Gastrocnemius medialis (tissue), 4 donors: ENCODE data around the gene COL10A1. TPM values are rescaled to one million over a fixed set of nuclear protein-coding genes. Genes with fewer than 3 reads are reported as not detected.

Experiments
- ATAC-seq, 2 donors: fragments of 150-250 bp; one replicate each; pipeline ENCODE4 v1.9.1; 2016
- DNase-seq, 2 donors: peaks; one replicate each; pipeline ENCODE4 v3.0.0-alpha.2; 2019
- H3K27ac ChIP-seq, 4 donors: fragments of 200-600 bp; sonication (generic); 1 replicate in 1 of 4; 2 replicates in 3 of 4; pipeline ENCODE4 v1.5.1; 2016 to 2018; ENCODE audit warnings: mild to moderate bottlenecking in 2 of 4, moderate library complexity in 1 of 4
- H3K27me3 ChIP-seq, 3 donors: fragments of 200-600 bp; sonication (generic) in 2 of 3; 1 replicate in 1 of 3; 2 replicates in 2 of 3; pipeline versions ENCODE4 v1.5.1 to v1.6.0; 2016 to 2019; ENCODE audit warnings: mild to moderate bottlenecking in 1 of 3, moderate library complexity in 1 of 3
- H3K36me3 ChIP-seq, 2 donors: fragments of 200-600 bp; sonication (generic) in 1 of 2; one replicate each; pipeline ENCODE4 v1.5.1; 2017 to 2018
- H3K4me1 ChIP-seq, 2 donors: fragments of 200-600 bp; sonication (generic) in 1 of 2; one replicate each; pipeline ENCODE4 v1.5.1; 2016 to 2017; ENCODE audit warnings: mild to moderate bottlenecking in 2 of 2
- H3K4me3 ChIP-seq, 4 donors: fragments of 200-600 bp; sonication (generic) in 3 of 4; 1 replicate in 1 of 4; 2 replicates in 3 of 4; pipeline ENCODE4 v1.5.1; 2016 to 2019; ENCODE audit warnings: mild to moderate bottlenecking in 2 of 4
- H3K9me3 ChIP-seq, 3 donors: fragments of 200-600 bp; sonication (generic) in 2 of 3; 1 replicate in 1 of 3; 2 replicates in 2 of 3; pipeline ENCODE4 v1.5.1; 2016 to 2019
- CTCF ChIP-seq, 5 experiments: fragments of 450-650 bp in 3 of 5; fragments of 200-600 bp in 2 of 5; sonication (generic) in 2 of 5; IDR thresholded peaks in 4 of 5; conservative IDR thresholded peaks in 1 of 5; 1 replicate in 4 of 5; 2 replicates in 1 of 5; pipeline ENCODE4 v1.5.1; 2016 to 2019; ENCODE audit warnings: antibody characterized with exemption in 5 of 5, mild to moderate bottlenecking in 3 of 5, moderate library complexity in 3 of 5
- POLR2A ChIP-seq, 2 donors: fragments of 450-650 bp; IDR thresholded peaks; one replicate each; pipeline ENCODE4 v1.6.1; 2017; ENCODE audit warnings: antibody characterized with exemption in 2 of 2, mild to moderate bottlenecking in 2 of 2, moderate library complexity in 2 of 2
- in situ Hi-C, 4 donors: fragments of 200-750 bp; cut with MboI; loops; one replicate each; pipeline versions ENCODE4 v1.15.0 to v1.8.0; 2017; ENCODE audit warnings: low sequenced_read_pairs in 4 of 4
- intact Hi-C: fragments of 100-400 bp; cut with DNase I; formaldehyde crosslinking; loops from one replicate; pipeline ENCODE4 v1.15.1; 2023; ENCODE audit warnings: low total_unique reads
- total RNA-seq, 4 donors: library from RNA; depleted of rRNA; stranded (reverse); fragments of >200 nt; gene quantifications; one replicate each; pipeline versions ENCODE4 v1.1.0 to v1.2.3, GENCODE V29; 2016

Gene COL10A1
- not detected for total RNA-seq

- Histone ChIP-seq H3K4me1 (no peaks in the 10 kb centered on the region), H3K9me3 (no peaks in the 10 kb centered on the region), H3K27me3 (no peaks in the 10 kb centered on the region), H3K36me3 (no peaks in the 10 kb centered on the region), H3K27ac (no peak within 1 kb of the TSS), H3K4me3 (no peak within 1 kb of the TSS)
- in situ Hi-C loops (no loop called here), intact Hi-C loops (no loop called here)
- ATAC-seq (no peak), DNase-seq (no peak)
- TF ChIP-seq POLR2A (IDR thresholded peaks at IDR 0.05) (no peak), CTCF (IDR thresholded peaks at IDR 0.05 in 4 of 5, conservative IDR thresholded peaks at IDR 0.05 in 1 of 5) (no peak)
Observed at GRCh38 chr6:116126032-116126431, at the start of gene COL10A1. TSS of gene COL10A1 (minus strand) at chr6:116126132. CDS start at chr6:116125492, 640 bp downstream.

GRCh38 chr6:116175344-116175743 lies 49.4 kb upstream of the COL10A1 start:
- DNase-seq: no peak
- Histone ChIP-seq H3K27ac (no peak overlapping the region), H3K27me3 (no peaks in the 10 kb centered on the region), H3K4me3 (no peak overlapping the region), H3K4me1 (peaks cover 0 to 3% of the 10 kb centered on the region in 2 donors), H3K36me3 (no peaks in the 10 kb centered on the region), H3K9me3 (peaks cover 0 to 8% (median 0%) of the 10 kb centered on the region in 3 donors)
- intact Hi-C loops: no loop called here
- no peak for ATAC-seq
- in situ Hi-C loops: no loop called here
- no peak for TF ChIP-seq CTCF (IDR thresholded peaks at IDR 0.05 in 4 of 5, conservative IDR thresholded peaks at IDR 0.05 in 1 of 5)
- no peak for TF ChIP-seq POLR2A (IDR thresholded peaks at IDR 0.05)

- TF ChIP-seq CTCF (IDR thresholded peaks at IDR 0.05 in 4 of 5, conservative IDR thresholded peaks at IDR 0.05 in 1 of 5): no peak
- no peak for TF ChIP-seq POLR2A (IDR thresholded peaks at IDR 0.05)
- Histone ChIP-seq H3K9me3 (peaks cover 0 to 8% (median 0%) of the 10 kb centered on the region in 3 donors), H3K36me3 (no peaks in the 10 kb centered on the region), H3K4me3 (no peak overlapping the region), H3K27ac (no peak overlapping the region), H3K27me3 (no peaks in the 10 kb centered on the region), H3K4me1 (peaks cover 0 to 3% of the 10 kb centered on the region in 2 donors)
- ATAC-seq (no peak), DNase-seq (no peak)
- intact Hi-C loops (no loop called here), in situ Hi-C loops (no loop called here)
Observed at GRCh38 chr6:116173928-116174327, 48.0 kb upstream of the COL10A1 start.

- H3K4me1 ChIP-seq: peaks cover 3% of the 10 kb centered on the region in 2 donors
- no peak overlapping the region for H3K4me3 ChIP-seq
- no peaks in the 10 kb centered on the region for H3K36me3 ChIP-seq
- no peak for DNase-seq
- peaks cover 0 to 8% (median 0%) of the 10 kb centered on the region in 3 donors for H3K9me3 ChIP-seq
- no peak for ATAC-seq
- H3K27me3 ChIP-seq: no peaks in the 10 kb centered on the region
- TF ChIP-seq POLR2A (IDR thresholded peaks at IDR 0.05) (no peak), CTCF (IDR thresholded peaks at IDR 0.05 in 4 of 5, conservative IDR thresholded peaks at IDR 0.05 in 1 of 5) (no peak)
- no peak overlapping the region for H3K27ac ChIP-seq
- intact Hi-C loops: no loop called here
- in situ Hi-C loops: no loop called here
Observed at GRCh38 chr6:116170358-116171057, 44.6 kb upstream of the COL10A1 start.
